Panc1 (cell line): ENCODE results near the gene S1PR5.

Source experiments
- CTCF ChIP-seq: fragments of 450-650 bp; IDR thresholded peaks from 2 replicates; pipeline ENCODE4 v1.5.1; 2017; ENCODE audit warnings: mild to moderate bottlenecking
- POLR2AphosphoS5 ChIP-seq: IDR thresholded peaks from 2 replicates; pipeline ENCODE4 v1.6.1; 2012; ENCODE audit warnings: mild to moderate bottlenecking, low read depth, low read length, moderate library complexity
- SIN3A ChIP-seq: IDR thresholded peaks from 2 replicates; pipeline ENCODE4 v1.6.1; 2012; ENCODE audit warnings: low read depth, mild to moderate bottlenecking, low read length, moderate library complexity, borderline replicate concordance; ENCODE audit not compliant: insufficient read depth

- no peak for TF ChIP-seq CTCF
- TF ChIP-seq POLR2AphosphoS5: no peak
- no peak for TF ChIP-seq SIN3A
These were observed 27.6 kb upstream of the S1PR5 start for GRCh38 chr19:10544753-10545251.
